NCI-H1105 (cell line): Measurements from ENCODE around the gene TRAF3IP3.

Experiments used
- DNase-seq: peaks from one replicate; lab custom pipeline; 2025; lab: John Stamatoyannopoulos, UW

TRAF3IP3 gene

GRCh38 chr1:209755926-209756614 lies at the start of gene TRAF3IP3:
Gene TRAF3IP3 (plus strand): TSS chr1:209756053. CDS start chr1:209760040, 3,987 bp downstream.
- no peak for DNase-seq

- DNase-seq, result no peak
Observed at GRCh38 chr1:209706622-209707021, 49.2 kb upstream of the TRAF3IP3 start.

GRCh38 chr1:209707308-209707707 lies 48.5 kb upstream of the TRAF3IP3 start:
- DNase-seq, result no peak

- DNase-seq, result no peak
Observed at GRCh38 chr1:209708297-209708696, 47.6 kb upstream of the TRAF3IP3 start.

GRCh38 chr1:209710093-209710492 lies 45.8 kb upstream of the TRAF3IP3 start:
- no peak for DNase-seq

GRCh38 chr1:209710847-209711246 lies 45.0 kb upstream of the TRAF3IP3 start:
- DNase-seq, result no peak

- DNase-seq, result no peak
Observed at GRCh38 chr1:209714338-209714737, 41.5 kb upstream of the TRAF3IP3 start.

GRCh38 chr1:209715314-209715713 lies 40.5 kb upstream of the TRAF3IP3 start:
- DNase-seq, result no peak

GRCh38 chr1:209717818-209718217 lies 38.0 kb upstream of the TRAF3IP3 start:
- DNase-seq, result no peak

GRCh38 chr1:209720326-209720725 lies 35.5 kb upstream of the TRAF3IP3 start:
- no peak for DNase-seq

- DNase-seq, result no peak
Observed at GRCh38 chr1:209720826-209721225, 35.0 kb upstream of the TRAF3IP3 start.

- DNase-seq, result no peak
Observed at GRCh38 chr1:209721323-209721722, 34.5 kb upstream of the TRAF3IP3 start.

GRCh38 chr1:209723265-209723664 lies 32.6 kb upstream of the TRAF3IP3 start:
- no peak for DNase-seq

GRCh38 chr1:209723756-209724693 lies 31.8 kb upstream of the TRAF3IP3 start:
- no peak for DNase-seq

- no peak for DNase-seq
Observed at GRCh38 chr1:209727286-209727685, 28.6 kb upstream of the TRAF3IP3 start.

- no peak for DNase-seq
Observed at GRCh38 chr1:209727785-209728184, 28.1 kb upstream of the TRAF3IP3 start.

- DNase-seq, result no peak
Observed at GRCh38 chr1:209728466-209728865, 27.4 kb upstream of the TRAF3IP3 start.

GRCh38 chr1:209729436-209729835 lies 26.4 kb upstream of the TRAF3IP3 start:
- DNase-seq, result no peak

GRCh38 chr1:209732725-209733124 lies 23.1 kb upstream of the TRAF3IP3 start:
- DNase-seq, result no peak

- no peak for DNase-seq
Observed at GRCh38 chr1:209733409-209734192, 22.3 kb upstream of the TRAF3IP3 start.

- no peak for DNase-seq
Observed at GRCh38 chr1:209736490-209737117, 19.2 kb upstream of the TRAF3IP3 start.

GRCh38 chr1:209737118-209737505 lies 18.7 kb upstream of the TRAF3IP3 start:
- no peak for DNase-seq
